HG02678 (cell line): Measurements from ENCODE around the gene LSM7.

Source experiments
- ATAC-seq: cut with Tn5 transposase; IDR thresholded peaks from one replicate; pipeline ENCODE4 v1.9.1; 2021; ENCODE audit warnings: mild to moderate bottlenecking, moderate library complexity; ENCODE audit not compliant: unreplicated experiment

LSM7 gene

DNA sequence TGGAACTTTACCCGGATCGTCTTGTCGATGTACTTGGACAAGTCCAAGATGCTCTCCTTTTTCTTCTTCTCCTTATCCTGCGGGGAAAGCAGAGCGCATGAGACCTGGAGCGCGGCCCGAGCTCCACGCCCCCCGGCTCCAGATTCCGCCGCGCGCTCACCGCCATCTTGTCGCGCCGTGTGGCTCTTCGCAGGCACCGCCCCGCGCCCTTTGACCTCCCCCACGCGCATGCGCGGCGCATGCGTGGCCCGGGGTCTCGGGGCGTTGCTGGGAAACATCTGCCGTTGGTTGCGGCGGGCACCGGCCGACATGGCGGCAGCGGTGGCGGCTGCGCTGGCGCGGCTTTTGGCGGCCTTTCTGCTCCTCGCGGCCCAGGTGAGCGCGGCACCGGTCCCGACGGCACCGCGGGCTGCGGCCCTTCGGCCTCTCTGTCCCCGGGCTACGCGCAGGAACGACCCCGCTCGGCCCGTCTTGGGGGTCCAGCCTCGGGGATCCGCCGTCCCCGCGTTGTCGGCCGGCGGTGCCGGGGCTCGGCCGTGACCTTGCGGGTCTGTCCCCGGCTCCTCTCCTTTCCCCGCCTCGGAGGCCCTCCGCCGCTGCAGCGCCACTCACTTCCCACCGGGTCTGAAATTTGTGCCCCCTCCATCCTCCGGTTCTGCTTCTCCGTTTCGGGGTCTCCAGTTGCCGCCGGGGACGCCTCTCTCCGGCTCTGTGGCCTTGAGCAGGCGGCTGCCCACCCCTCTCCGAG lies at the start of gene LSM7, which contains the start of gene SPPL2B:
LSM7 (minus strand) TSS at position 186 of the 748 bp plus-strand sequence; CDS start at position 166, 20 bp downstream.
SPPL2B (plus strand) TSS at position 284 of the 748 bp plus-strand sequence; CDS start at position 310, 26 bp downstream.
- peak; percentile 62 for ATAC-seq

DNA sequence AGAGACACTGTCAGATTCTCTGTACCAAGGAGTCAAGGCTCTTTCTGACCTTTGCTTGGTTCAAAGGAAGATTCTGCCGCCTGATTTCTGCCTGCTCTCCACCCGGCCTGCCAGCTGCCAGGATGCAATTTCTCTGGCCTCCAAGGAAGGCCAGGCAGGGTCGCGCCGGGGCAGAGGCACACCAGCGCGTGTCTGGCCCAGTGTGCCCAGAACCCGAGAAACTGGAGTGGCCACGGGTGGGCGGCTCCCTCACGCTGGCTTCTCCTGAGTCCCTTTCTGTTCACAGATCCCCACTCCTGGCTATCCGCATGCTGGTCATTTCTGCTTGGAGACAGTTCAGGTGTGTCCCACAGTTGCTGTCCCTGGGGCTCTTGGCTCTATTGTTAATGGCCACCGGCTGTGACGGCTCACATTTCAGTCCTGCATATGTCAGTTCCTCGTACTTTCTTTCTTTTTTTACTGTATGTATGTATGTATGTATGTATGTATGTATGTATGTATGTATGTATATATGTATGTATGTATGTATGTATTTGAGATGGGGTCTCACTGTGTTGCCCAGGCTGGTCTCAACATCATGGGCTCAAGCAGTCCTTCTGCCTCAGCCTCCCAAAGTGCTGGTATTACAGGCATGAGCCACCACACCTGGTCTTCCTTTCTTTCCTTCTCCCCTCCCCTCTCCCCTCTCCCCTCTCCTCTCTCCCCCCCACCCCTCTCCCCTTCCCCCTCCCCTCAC lies 48.6 kb upstream of the LSM7 start:
- no peak for ATAC-seq

DNA sequence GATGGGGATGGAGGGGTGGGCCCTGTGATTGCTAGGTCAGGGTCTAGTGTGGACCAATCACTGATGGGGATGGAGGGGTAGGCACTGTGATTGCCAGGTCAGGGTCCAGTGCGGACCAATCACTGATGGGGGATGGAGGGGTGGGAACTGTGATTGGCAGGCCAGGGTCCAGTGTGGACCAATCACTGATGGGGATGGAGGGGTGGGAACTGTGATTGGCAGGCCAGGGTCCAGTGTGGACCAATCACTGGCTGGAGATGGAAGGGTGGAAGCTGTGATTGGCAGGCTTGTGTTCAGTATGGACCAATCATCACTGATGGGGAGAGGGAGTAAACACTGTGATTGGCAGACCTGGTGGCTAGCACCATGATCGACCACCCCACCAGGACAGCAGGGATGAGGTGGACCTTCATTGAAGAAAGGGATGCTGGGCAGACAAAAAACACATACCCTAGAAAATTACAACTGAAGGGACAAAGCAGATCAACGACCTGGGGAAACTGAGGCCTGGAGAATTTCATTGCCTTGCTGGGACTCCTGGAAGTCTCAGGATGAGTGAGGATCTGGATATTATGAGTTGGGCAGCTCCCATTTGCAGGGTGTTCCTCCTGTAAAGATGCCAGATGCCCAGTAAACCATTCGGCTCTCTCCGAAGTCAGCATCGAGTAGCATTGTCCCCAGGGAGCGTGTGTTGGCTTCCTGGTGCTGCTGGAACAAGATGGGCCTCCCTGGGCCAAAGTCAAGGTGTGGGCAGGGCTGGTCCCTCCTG lies 47.2 kb upstream of the LSM7 start:
- no peak for ATAC-seq

DNA sequence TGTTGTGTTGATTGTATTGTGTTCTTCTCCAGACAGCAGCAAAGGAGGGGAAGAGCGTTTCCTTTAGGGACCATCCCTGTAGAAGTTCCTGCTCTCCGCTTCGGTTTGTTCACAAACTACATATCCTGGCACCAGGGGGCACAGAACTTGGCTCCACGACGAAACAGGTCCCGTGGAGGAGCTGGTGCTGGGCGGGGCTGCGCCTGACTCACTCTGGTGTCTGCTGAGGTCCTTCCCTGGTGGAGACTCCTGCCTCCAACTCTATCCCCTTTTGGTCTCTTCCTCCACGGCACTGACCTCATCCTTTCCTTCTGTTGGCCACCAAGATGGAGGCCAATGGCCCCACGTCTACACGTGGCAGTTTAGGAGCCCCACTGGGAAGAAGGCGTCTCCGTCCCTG lies 46.4 kb upstream of the LSM7 start:
- no peak for ATAC-seq

DNA sequence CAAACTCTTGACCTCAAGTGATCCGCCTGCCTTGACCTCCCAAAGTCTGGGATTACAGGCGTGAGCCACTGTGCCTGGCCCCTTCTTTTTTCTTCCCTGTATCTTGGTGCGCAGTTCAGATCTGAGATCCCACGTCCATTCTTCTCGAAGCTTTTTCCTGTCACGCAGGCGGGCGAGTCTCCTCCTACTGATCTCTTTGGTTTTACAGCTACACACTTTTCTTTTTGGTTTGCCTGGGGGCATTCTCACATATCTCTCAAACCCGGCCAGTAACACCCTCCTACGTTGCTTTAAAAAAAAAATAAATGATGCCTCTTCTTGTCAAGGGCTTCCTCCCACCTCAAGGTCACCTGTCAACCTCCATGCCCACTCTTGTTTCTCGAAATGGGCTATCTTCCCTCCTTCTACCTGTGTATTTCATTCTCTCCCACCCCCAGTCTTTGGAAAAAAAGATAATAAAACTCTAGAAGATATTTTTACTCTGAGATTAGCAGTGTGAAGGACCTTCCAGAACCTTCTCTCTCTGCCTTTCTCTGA lies 43.8 kb upstream of the LSM7 start:
- ATAC-seq, result no peak

DNA sequence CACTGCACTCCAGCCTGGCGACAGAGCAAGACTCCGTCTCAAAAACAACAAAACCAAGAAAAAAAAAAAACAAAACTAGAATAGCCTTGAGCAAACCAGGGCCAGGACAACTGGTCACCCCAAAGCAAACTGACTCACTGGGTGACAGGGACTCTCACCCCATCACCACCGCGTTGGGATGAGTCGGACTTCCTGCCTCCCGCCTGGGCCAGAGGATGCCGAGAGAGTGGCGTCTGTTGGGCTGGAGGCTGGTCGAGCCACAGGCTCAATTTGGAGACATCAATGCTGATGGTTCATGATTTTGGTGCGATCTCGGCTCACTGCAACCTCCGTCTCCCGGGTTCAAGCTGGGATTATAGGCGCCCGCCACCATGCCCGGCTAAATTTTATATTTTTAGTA lies 43.3 kb upstream of the LSM7 start:
- no peak for ATAC-seq

DNA sequence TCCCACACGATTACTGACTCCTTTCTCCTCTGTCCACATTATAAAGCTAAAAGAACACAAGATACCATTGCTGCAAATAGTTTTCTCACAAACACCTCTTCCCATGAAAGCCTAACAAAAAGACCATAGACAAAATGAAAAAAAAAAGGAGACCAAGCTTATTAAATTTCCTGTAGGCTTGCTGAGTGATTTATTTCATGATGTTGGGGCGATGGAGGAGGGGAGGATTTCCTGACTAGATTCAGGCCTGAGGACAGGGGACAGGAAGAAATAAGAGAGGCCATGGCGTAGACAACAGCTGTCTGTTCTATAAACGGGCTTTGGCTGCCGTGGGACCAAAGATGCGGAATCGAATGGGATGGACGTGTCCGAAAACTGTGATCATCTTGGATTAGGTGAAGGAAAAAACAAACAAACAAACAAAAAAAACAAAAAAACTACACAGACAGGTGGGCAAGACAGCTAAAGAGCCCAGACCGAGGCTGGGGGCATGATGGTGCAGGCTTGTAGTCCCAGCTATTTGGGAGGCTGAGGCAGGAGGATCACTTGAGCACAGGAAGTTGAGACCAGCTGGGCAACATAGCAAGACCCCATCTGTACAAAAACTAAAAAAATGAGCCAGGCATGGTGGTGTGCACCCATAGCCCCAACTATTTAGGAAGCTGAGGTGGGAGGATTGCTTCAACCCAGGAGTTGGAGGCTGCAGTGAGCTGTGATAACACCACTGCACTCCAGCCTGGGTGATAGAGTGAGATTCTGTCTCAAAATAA lies 37.0 kb upstream of the LSM7 start:
- ATAC-seq, result no peak

DNA sequence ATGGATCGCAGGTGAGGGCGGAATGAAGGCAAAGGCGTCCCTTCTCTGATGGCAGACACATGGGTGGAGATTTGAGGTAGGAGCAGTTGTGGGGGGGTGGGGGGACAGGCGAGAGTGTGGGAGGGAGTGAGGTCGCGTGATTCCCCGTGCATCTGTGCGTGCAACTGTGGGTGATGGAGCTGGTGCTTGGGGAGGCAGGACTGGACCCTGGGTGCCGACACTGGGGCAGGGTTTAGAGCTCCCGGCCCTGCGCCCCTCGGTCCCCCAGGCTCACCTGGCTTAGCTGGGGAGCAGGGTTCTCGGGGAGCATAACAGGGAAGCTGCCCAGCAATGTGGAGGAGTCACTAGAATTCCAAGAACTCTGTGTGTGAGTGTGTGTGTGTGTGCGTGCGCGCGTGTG lies 35.0 kb upstream of the LSM7 start:
- ATAC-seq, result no peak

DNA sequence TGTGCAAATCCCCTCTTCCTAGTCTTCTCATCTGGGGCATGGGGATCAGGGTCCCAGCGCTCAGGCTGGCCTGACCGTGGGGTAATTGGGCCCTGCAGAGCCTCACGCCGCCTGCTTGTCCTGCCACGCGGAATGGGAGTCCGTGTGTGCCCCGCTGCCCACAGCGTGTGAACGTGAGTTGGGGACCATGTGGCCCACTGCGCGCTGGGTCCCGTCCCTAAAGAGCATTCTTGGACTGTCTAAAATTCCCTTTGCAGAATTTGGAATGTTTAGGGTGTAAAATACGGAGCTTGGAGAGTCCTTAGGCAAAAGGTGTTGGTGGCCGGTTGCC lies 34.5 kb upstream of the LSM7 start:
- ATAC-seq, result no peak

DNA sequence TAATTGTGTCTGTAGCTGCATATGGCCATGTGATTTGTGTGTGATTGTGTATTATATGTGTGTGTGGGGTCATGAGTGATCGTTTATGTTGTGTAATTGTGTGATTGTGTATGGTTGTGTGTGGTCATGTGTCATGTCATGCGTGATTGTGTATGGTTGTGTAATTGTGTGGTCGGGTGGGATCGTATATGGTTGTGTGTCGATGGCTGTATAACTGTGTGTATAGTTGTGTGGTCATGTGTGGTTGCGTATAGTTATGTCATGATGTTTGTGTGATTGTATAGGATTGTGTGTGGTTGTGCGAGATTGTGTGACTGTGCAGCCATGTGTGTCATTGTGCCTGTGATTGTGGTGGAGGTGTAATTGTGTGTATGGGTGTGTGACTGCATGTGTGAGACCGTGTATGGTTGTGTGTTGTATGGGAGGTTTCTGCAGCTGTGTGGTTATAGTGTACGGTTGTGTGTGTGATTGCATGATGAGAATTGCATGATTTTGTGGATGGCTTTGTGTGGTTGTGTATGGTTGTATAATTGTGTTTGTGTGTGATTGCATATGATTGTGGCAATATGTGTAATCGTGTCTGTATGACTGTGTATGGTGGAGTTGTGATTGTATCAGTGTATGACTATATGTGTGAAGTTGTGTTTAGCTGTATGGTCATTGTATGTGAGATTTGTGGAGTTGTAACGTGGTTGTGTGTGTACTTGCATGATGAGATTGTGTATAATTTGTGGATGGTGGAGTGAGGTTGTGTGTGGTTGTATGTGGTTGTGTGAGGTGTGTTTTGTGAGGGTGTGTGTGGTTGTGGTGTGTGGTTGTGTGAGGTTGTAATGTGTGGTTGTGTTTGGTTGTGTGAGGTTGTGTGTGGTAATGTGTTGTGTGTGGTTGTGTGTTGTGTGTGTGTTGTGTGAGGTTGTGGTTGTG lies 33.9 kb upstream of the LSM7 start:
- no peak for ATAC-seq

DNA sequence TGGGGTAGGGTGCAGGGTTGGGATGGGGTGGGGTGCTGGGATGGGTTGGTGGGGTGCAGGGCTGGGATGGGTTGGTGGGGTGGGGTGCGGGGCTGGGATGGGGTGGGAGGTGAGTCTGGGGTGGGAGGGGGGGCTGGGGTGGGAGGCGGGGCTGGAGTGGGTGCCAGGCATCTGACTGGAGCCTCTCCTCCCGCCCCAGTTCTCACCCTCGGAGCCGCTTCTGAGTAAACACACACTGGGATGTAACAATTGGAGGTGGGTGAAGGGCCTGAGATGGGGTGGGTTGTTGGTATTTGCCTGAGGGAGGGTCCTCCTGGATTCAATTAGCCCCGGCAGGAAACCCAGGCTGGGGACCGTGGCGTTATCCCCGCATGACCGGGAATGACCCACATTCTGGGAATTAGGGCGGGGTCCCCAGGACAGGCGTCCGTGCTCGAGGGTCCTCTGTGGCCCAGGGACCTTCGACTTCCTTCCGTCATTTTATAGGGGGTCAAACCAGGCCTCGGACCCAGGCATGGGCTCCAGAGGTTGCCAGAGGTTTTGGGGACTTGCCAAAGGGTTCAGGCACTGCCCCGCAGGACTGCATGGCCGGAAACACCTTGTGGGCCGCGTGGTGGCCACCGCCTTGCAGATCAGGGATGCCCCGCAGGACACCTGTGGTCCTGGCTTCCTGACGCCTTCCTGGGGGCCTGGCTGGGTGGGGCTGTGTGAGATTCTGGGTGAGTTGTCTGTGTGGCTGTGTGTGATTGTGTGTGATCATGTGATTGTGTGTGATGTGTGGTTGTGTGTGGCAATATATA lies 33.1 kb upstream of the LSM7 start:
- ATAC-seq, result no peak

DNA sequence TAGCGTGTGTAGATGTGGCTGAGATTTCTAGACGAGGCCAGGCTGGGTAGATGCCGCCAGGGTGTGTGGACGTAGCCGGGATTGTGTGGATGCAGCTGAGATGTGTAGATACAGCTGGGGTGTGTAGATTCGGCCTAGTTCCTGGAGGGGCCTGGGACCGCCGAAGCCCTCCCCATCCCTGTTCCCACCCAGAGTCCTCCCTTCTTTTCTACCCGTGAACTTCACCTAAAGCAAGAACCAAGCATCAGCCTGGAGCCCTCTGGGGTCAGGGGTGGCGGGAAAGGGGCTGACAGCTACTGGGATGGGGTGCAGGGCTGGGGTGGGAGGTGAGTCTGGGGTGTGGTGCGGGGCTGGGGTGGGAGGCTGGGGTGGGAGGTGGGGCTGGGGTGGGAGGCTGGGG lies 32.4 kb upstream of the LSM7 start:
- no peak for ATAC-seq

DNA sequence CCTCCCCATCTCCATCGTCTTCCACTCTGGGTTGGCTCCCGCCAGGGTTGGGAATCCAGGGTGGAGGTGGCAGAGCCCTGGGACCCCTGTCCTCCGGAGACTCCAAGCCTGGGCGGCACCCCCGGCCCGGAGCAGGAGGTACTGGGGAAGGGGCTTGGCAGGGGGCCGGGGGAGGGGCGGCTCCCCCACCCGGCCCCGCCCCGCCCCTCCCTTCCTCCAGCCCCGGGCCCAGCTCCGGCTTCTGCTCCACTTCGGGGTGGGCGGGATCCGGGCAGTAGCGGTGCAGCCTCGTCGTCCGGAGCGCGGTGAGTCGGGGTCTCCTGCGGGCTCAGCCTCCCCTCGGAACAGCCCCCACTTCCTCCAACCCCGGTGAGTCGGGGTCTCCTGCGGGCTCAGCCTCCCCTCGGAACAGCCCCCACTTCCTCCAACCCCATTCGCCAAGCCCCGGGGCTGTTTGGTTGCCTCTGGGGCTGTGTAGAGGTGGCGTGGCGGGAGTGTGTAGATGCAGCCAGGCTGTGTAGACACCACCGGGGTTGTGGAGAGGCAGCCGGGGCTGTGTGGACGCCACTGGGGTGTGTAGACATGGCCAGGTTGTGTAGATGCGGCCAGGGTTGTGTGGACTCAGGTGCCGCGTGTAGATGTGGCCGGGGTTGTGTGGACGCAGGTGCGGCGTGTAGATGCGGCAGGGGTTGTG lies 31.8 kb upstream of the LSM7 start, which contains the start of gene TMPRSS9:
TMPRSS9 (plus strand) TSS at position 274 of the 694 bp plus-strand sequence. CDS start 29,521 bp downstream, outside the sequence.
- ATAC-seq, result no peak

DNA sequence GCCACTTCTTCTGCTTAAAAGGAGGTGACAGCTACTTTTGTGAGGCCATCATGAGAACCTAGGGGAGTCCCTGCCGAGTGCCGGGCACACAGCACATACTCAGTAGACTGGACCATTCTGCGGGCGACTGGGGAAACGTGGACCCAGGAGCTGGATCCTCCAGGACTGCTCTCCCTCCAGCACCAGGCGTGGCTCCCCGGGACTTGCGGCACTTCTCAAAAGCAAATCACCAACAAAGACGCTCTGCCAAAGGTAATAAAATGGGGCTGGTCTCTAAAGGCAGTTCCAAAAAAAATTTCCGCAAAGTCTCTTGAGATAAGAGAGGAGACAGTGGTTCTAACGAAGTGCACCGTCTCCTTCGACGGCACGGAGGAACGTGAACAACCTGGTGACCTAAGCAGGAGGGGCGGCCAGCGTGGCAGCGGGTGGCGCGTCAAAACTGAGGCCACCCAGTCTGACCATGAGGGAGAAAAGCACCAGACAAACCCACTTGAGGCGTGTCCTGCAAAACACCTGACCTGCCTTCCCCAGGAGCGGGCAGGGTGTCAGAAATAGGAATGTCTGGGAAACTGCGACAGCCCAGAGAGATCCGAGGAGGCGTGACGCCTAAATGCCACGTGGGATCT lies 30.3 kb upstream of the LSM7 start:
- no peak for ATAC-seq

DNA sequence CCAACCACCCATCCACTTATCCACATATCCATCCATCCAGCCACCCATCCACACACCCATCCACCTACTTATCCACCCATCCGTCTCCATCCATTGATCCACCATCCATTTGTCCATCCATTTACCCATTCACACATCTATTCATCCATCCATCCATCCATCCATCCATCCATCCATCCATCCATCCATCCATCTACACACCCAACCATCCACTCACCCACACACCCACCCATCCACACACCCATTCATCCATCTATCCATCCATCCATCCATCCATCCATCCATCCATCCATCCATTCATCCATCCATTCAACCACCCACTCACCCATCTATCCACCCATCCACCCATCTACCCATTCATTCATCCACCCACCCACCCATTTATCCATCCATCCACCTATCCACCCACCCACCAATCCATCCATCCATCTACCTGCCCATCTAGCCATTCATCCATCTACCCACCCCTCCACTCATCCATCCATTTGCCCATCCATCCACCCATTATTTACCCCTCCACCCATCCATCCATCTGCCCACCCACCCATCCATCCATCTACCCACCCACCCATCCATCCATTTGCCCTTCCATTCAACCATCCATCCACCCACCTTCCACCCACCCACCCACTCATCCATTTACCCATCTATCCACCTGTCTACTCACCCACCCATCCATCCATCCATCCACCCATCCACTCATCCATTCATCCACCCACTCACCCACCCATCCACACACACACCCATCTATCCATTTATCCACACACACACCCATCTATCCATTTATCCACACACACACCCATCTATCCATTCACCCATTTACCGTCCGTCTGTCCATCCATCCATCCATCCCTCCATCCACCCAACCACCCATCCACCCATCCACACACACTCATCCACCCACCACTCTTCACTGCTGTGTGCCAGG lies 29.2 kb upstream of the LSM7 start:
- no peak for ATAC-seq

DNA sequence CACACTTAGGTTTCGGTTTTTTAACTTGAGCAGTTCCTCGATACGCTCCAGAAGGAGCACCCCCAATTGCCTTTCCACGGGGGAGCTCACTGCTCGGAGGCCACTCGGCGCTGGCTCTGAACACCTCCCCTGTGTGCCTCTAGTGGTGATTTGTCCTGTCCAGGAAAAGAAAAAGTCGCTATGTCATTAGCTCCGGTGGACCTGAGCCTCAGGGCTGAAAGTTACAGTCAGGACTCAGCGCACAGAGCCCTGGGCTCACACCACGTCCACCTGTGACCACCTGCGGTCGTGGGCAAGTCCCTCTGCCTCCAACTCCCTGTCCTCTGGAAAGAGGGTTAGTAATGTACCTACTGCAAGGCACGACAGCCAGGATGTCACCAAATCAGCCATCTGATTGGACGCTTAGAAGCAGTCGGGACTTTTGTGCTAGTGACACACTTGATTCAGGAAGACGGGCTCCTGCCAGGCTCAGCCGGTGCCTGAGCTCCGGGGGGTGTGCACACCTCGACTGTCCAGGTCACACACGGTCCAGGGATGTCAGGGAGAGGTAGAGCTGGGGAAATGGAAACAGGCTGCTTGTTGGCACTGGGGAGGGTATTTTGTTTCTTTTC lies 27.8 kb upstream of the LSM7 start:
- ATAC-seq, result no peak
